HG02884 (cell line): ENCODE results near the gene KRT2.

Experiments
- ATAC-seq: cut with Tn5 transposase; IDR thresholded peaks from one replicate; pipeline ENCODE4 v1.9.1; 2021; ENCODE audit warnings: mild to moderate bottlenecking, moderate library complexity; ENCODE audit not compliant: unreplicated experiment

Gene KRT2

DNA sequence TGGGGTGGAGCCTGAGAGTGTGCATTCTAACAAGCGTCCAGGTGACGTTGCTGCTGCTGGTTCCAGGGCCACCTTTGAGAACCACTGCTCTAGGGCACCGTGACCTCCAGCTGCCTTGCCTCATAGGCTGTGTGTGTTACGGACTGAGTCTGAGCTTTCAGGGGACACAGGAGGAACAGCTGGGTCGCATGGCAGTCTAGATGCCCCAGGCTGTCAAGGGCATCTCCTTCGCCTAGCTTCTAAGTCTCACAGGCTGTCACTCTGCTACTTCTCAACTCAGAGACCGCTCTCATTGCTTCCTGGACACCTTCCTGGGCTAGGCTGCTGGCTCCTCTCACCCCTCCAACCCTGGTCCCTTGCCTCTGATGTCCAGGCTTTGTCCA, 34.6 kb downstream of the KRT2 start:
- no peak for ATAC-seq

DNA sequence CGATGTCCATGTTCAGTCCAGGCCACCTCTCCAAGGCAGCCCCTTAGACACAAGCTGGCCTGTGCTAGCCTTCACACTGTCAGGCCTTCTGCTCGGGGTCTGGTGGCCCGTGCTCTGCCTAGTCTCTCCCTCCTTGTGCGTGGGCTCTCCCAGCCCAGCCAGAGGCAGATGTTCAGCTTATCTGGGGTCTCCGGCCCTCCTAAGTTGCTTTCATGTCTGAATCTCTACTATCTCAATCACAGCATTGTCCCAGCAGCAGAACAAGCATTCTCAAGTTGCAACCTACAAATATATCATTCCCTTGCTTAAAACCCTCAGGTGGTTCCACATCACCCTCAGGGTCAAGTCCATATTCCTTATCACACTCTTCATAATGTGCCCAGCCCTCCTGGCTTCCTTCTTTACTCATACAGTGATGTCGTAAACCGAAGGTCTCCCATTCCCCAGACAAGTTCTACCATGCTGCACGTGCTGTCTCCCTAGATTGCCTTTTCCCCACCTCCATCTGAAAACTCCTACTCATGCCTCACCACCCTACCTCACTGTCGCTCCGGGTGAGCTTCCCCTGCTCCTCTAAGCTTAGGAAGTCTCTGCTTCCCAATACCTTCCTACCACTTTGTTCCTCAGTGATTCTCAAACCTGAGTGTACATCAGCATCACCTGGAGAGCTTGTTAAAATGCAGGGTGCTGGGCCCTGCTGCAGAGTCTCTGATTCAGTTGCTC, 35.2 kb downstream of the KRT2 start:
- ATAC-seq, result no peak

DNA sequence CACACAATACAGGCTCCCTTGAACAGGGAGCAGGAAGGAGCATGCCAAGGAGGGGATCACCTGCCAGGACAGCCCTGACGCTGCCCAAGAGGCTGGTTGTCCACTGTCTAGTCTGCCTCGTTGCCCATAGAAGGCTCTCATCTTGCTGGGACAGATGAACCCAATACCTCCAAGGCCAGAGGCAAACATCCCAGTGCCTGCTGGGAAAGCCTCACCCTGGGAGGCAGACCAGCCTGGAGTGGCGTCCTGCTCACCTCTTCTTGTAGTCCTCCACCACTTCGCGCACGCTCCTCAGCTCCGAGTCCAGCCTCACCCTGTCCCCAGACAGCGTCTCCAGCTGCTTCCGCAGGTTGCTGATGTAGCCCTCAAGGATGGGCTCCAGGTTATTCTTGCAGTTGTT, 36.1 kb downstream of the KRT2 start:
- ATAC-seq, result no peak

DNA sequence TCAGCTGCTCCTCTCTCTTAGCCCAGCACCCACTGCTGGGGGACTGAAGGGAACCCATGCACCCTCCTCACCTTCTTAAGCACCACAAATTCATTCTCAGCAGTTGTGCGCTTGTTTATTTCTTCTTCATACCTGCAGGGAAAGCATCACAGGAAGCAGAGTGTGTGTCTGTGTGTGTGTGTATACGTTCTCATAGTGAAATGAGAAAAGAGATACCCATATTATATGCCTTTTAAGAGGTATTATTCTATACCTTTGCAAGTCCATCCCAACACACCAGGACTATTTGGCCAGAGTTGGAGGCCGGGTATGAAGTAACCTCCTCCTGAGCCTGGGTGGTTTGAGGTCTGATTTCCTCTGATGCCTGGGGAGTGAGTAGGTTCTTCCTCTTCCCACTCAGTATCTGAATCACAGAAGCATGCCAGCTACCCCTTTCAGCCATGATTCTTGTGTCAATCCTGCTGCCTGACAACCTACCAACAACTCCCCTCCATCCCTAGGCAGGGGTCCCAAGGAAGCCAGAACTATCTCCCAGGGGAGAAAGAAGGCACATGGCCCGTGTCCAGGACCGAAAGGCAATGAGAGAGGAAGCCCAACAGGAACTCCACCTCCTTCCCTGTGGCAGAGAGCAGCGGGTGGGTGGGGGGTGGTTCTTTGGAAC, 36.7 kb downstream of the KRT2 start:
- ATAC-seq, result no peak

DNA sequence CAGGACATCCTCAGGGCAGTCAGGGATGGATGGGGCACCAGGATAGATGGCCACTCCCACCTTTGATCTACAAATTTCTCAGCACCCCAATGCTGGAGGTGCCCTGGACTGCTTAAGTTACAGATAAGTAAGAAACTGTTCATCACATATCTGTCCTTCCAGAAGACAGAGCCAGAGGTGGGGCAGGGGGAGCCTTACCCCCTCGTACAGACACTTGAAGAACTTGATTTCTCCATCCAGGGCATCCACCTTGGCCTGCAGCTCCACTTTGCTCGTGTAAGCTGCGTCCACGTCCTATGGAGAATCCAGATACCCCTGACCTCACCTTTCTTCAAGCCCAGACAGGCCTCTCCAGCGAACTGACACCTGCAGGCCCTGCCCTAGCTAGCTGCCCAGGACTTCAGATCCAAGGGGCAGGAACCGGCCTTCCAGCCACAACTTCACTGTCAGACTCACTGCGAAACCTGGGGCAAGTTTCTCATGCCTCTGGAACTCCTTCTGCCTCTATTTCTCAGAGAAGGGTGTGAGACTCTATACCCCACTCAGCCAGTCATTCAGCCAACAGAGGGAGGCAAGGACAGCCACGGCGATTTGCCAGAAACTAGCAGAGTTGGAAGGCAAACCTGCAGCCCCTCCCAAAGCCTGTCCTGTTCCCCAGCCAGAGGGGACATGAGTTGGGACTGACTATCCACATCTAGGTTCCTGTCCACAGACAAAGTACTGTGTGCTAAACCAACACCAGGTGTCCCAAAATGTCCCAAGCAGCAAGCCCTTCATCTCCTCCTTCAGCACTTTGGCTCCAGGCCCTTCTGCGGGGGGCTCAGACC, 37.4 kb downstream of the KRT2 start:
- ATAC-seq, result no peak

DNA sequence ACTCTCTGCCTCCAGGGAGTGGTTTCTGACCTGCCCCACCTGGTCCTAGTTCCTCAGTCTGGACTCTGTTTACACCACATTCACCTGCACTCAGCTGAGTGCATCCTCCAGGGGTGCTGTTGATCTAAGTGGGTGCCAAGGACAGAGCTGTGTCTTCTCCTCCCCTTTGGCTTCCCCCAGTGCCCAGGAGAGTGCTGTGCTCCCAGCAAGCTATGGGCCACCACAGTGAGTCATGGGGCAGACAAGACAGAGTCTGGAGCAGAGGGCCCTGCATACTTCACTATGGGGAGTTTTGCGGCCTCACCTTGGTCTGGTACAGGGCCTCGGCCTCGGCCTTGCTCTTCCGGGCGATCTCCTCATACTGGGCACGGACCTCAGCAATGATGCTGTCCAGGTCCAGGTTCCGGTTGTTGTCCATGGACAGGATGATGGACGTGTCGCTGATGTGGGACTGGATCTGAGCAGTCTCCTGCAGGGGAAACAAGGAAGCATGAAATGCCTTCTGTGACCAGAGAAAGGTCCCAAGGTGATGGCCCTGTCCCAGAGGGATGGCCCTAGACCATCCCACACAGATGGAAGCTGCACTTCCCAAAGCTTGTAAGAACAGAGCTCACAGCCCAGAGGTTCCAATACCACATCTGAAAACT, 38.5 kb downstream of the KRT2 start:
- no peak for ATAC-seq

DNA sequence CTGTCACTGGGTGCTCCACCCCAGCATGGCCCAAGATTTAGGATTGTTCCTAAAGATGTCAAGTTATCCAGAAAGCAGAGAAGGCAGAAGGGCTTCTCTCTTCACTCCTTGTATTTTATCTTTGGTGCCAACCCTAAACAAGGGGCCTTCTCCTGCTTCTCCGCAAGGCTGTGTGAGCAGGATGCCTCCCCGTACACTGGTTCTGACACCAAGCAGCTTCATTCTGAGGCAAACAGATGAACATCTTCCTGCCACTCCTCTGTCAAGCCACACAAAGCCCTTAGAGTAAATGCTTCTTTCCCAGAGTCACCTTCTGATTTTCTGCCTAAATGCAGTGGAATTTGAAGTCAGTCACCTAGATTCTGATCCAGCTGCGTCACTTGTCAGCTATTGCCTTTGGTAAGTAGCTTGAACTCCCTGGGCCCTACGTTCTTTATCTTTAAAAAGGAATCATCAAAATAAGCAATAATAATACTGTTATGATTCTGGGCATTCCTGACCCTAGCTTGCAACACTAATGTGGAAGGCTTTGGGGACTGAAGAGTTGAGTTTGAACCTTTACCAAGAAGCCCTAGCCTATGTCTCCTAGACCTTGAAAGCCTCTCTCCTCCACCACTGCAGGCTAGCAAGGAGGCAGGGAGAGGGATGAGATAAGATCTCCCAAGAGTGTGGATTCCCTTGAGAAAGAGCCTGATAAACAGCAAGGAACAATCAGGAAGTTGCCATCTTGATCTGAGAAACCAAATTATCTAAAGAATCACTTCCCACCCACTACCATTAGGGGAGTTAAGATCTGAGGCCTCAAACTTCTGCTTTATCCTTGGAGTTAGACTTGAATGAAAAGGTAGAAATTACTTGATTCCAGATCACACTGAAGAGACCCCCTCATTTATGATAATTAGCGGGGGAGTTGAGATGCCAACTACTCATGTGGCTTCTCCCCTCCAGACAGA, 39.3 kb downstream of the KRT2 start:
- no peak for ATAC-seq

DNA sequence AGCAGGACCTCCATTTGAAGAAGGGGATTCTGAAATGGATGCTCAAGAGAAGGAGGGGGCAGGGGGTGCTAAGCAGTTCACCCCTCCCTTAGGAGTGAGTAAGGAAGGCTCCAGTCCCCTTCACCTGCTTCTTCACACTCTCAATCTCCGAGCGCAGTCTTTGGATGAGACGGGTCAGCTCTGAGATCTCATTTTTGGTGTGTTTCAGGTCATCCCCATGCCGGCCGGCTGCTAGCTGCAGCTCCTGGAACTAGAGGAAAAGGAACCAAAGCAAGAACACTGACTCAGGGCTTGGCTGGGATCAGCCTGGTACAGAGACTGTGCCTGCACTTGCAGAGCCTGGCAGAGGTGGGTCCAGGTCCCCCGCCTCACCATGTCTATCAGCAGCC, 40.9 kb downstream of the KRT2 start:
- ATAC-seq, result no peak

DNA sequence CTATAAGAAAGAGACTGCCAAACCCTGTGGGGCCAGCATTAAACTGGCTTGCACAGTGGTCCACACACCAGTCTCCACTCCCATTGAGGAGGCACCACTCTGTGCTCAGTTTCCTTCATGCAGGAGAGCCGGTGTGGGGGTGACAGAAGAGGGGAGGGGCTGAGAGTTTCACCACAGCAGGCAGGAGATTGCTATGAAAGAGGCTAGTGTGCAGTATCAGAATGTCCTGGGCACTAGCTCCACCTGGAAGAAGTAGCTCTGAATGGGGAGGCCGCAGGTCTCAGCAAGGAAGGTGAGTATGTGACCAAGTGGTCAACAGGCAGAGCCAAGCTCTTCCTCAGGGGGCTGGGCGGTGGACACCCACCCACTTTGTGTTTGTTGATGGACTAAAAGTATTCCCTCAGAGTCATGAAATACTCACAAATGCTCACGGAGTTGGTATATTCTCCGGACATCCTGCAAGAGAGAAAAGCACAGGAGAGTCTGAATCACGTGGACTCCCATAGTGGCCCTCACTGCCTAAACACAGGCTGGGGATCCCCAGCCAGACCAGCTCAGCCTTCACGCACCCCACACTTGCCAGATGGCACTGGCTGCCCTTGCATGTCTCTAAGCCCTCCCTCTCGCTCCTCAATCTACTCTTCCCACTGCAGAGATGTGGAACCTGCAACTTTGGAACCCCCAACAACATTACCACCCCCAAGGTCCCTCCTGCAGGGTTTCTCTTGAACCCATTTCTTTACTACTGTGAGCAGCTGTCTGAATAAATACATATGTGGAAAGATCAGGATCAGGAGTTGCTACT, 43.0 kb downstream of the KRT2 start:
- no peak for ATAC-seq

DNA sequence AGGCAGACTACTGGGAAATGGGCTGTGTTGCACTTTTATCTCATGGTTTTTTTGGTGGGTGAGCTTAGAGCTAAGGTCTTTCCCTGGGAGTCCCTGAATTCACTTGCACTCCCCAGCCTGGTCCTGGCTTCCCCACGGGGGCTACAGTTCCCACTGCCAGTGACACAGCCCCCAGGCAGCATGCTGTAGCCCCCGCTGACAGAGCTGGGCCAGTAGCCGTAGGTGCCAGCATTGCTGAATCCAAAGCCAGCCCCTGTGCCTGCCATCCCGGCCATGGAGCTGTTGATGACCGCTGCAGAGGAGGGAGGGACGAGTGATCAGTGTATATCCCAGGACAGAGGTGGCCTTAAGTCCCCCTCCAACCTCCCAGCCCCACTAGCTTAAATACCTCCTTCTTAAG, 43.9 kb downstream of the KRT2 start:
- no peak for ATAC-seq

DNA sequence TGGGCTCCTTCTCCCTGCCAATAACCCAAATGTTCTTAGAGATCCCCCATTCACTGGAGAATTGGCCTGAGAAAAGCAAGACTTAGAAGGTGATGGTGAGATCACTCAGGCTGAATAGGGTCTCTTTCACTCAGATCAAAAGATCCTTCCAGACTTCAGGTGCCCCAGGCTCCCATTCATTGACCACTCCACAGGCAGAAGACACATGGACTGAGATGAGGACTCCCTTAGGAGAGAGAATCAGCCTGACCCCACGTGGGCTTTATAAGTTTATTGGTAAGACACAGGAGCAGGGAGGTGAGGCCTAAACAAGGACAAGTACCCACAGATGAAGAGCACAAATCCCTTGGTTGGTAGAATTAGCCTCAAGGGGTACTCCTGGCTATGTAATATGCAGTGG, 44.7 kb downstream of the KRT2 start:
- ATAC-seq, result no peak

DNA sequence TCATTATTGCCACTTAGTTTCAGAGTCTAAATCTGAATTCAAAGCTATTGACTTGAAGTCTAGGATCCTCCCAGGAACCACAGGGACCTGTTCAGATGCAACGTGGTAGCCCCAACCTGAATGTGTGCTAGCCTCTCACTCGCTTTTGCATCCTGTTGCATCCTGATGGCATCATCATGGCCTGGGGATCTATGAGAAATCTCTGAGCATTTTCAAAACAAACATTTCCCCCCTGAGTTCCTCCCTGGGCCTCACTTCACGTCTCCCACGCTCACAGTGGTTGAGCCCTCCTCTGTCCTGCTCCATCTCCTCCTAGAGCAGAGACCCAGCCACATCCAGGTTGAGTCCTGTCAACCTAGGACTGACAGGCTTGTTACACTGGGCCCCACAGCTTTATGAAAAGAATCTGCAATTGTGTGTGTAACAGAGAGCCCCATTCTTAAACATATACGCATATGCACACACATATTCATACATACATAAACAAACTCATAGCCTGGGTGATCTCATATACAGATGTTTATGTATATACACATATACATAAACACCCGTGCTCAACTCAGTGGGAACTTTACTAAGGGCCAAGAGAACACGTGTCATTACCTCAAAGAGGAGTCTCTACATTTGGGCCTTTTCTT, 45.3 kb downstream of the KRT2 start:
- no peak for ATAC-seq

DNA sequence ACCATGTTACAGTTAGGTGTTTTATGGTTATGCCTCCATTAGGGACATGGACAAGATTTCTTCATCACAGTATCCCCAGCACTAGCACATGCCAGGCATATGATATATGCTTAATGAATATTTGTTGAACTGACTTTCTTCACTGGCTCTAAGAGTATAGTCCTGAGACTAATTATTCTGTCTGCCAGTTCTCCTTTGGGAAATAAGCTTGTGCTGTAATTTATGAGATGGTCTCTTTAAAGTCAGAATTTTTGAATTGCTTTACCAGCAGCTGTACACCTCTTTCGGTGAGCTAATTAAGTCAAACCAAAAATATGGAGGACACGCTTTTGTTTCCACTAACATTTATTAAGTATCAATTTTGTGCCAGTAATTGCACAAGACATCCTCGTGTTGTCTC, 45.9 kb downstream of the KRT2 start:
- no peak for ATAC-seq

DNA sequence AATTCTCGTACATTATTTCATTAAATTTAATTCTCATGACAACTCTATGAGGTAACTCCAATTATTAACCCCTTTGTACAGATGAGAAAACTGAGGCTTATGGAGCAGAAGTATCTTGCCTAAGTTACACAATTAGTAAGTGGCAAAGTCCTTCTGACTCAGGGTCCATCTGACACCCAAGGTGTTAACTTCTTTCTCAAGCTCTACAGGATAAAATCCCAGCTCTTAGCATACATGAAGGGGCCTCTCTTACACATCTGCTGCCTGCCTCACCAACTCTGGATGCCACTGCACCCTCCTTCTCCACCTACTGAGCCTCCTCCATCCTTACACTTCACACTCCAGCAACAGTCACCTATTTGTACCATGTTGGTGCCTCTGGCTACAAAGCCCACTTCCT, 46.5 kb downstream of the KRT2 start:
- no peak for ATAC-seq

DNA sequence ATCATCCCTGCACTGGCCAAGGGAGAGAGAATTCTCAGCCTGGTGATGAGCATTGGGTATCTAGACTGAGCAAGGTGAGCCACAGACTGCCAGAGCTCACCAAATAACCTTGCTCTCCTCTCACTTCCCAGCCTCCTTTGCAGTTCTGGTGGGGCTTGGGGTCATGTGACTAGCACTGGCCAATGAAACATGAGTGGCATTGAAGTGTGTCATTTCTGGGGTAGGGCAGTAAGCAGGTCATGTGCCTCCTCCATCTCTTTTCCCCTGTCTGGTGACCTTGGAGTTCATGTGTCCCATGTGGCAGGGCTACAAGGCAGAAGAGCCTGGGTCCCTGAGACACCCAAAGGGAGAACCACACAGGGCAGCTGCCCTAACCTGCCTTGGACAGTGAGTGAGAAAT, 47.2 kb downstream of the KRT2 start:
- no peak for ATAC-seq

DNA sequence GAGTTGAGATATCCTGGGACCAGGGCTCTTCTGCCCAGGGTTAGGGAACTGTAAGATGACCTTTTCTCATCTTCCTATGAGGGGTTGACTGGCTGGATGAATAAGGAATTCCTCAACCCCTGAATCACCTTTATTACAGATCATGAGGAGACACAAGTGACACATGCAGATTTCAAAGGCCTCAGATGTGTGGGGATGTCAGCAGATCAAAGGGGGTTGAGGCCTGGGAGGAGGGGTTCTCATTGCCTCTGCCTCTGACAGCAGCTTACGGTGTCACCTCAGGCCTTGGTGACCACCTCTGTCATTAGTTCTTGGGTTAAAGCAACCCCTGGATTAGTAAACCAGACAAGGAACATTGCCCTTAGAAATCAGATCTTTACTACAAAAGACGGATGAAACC, 48.7 kb downstream of the KRT2 start:
- no peak for ATAC-seq

DNA sequence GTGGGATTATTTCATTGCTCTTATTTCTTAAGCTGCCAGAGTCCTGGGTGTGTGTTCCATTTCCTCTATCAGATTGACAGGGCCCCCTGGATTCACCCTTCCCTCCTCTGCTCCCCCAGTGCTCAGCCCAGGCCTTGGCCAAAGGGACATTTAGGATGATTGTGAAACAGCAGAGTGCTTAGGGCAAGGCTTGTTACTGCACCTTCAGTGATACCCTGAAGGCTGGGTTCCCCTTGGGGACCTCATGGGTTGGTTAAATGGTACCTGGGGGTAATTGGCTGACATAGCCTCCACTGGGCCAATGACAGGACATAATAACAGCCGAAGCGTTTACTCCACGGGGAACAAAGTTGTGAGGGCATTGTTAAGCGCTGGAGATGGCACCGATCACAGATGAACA, 49.5 kb downstream of the KRT2 start:
- no peak for ATAC-seq

DNA sequence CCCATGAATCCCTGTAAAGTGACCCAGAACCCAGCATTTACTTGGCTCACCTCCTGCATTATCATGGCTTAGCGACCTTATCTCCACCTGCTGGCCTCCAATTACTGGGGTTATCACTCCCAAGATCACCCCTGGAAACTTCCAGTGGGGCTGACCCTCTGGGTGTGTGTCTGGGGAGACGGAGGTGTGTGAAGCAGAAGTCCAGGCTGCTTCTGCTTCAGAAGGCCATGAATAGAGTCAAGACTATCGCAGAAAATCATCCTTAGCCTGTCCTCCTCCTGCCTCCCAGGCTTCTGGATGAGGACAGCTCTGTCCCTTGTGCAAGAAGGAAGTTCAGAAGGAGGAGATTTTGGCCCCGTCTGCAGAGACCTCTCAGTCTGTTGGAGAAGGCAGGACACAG, 50.3 kb downstream of the KRT2 start:
- no peak for ATAC-seq

DNA sequence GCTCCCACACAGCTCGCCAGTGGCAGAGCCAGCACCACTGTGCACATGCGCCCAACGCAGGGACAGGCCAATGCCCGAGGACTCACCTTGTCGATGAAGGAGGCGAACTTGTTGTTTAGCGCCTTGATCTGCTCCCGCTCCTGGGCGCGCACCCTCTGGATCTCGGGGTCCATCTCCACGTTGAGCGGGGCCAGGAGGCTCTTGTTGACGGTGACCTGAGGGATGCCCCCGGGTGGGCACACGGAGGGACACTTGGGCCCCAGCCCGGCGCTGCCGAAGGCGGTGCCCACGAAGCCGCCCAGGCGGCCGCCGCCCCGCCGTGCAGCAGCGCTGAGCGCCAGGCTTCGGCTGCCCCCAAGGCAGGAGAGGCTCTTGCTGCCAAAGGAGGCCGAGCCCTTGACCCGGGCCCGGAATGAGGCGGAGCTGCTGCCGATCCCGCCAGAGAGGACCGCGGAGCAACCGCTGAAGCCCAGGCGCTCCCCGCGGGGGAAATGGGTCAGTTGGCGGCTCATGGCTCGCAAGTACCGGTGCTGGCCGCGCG, 51.0 kb downstream of the KRT2 start, which contains the start of gene KRT72:
KRT72 (minus strand) TSS at position 523 of the 541 bp plus-strand sequence; CDS start at position 512, 11 bp downstream.
- ATAC-seq, result no peak
